HuH-7.5 (cell line): ENCODE measurements around the gene RHEBL1.

Source experiments
- DNase-seq: peaks from one replicate; pipeline ENCODE4 v3.0.0; 2011; ENCODE audit warnings: low spot score

The RHEBL1 gene, protein sequence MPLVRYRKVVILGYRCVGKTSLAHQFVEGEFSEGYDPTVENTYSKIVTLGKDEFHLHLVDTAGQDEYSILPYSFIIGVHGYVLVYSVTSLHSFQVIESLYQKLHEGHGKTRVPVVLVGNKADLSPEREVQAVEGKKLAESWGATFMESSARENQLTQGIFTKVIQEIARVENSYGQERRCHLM

DNA sequence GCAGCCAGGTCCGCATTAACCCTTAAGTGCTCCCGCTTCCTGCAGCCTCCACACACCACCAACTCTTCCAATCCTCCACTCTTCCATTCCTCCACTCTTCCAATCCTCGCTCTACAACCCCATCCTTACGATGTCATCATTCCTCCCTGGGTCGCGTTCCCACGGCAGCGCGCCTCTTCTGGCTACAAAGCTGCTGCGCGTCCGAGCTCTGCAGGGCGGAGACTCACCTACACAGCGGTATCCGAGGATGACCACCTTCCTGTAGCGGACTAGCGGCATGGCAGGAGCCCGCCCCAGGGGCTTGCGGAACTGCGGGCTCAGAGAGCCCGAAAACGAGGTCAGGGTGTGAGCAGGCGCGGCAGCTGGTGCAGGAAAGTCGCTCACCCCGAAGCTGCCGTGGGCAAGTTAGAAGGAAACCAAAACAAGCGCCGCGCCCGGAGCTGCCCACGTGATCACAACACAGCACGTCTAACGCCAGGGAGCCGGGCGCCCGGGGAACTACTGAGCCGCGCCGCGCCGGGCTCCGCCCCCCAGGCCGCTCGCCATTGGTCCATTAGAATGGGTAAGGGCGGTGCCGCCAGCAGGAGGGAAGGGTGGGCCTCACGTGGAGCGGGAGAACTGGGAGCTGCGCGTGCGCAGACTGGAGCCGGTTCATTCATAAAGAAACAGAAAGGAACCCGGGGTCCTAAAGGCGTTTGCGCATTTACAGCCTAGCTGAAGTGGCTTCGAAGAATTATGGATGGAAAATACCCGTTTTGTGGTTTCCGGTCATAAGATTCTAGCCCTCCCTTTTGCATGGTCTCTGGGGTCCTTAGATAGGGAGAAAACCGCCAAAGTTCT is at the start of gene RHEBL1:
Gene RHEBL1, minus strand, starts transcription at position 473 of the 840 bp plus-strand sequence. Its CDS starts 194 bp downstream, at position 279.
- DNase-seq, result peak; percentile 93

DNA sequence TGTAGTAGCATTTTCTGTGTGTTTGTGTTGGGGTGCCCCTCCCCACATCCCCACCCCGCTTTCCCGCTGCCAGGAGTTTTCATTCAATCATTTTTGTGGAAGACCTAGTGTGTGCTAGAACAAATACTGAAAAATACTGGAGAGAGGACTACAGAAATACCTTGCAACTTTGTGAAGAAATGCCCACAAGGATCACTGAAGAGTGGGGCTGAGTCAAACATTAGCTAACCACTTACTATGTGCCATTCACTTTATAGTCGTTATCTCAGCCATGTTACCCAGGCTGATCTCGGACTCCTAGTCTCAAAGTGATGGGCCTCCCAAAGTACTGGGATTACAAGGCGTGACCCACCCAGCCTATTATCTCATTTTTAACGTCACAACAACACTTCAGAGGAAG is 41.4 kb upstream of the RHEBL1 start:
- no peak for DNase-seq

DNA sequence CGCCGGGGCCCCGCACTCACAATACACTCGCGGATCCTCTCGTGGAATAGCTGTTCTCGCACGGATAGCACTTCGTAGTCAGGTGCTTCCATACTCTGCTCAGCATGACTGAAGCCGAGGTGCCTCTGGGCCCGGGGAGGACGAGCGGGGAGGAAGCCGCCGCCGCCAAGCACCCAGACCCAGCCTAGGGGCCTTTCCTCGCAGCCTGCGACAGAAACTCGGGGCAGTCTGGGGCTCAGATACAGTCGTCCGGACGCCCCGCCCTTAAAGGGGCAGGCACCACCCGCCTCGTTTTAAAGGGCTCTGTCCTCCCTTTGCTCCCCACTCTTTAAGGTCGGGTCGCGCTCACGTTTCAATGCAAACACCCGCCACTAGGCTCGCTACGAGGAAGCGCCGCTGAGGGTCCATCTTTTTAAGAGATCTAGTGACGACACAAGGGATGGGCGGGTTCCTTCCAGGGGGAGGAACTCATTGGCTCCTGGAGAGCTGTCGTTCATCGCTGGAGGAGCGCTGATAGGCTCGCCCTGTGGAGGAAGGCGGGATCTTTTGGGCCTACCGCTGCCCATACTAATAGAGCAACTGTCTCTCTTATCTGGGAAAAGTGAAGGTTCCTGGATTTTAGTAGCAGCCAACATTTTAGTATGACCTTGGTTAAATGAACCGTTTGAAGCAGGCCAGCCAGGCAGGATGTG is 40.8 kb upstream of the RHEBL1 start, which contains the start of gene LMBR1L:
Gene LMBR1L, minus strand, starts transcription at position 384 of the 692 bp plus-strand sequence. Its CDS starts 292 bp downstream, at position 92.
- DNase-seq, result peak; percentile 98

DNA sequence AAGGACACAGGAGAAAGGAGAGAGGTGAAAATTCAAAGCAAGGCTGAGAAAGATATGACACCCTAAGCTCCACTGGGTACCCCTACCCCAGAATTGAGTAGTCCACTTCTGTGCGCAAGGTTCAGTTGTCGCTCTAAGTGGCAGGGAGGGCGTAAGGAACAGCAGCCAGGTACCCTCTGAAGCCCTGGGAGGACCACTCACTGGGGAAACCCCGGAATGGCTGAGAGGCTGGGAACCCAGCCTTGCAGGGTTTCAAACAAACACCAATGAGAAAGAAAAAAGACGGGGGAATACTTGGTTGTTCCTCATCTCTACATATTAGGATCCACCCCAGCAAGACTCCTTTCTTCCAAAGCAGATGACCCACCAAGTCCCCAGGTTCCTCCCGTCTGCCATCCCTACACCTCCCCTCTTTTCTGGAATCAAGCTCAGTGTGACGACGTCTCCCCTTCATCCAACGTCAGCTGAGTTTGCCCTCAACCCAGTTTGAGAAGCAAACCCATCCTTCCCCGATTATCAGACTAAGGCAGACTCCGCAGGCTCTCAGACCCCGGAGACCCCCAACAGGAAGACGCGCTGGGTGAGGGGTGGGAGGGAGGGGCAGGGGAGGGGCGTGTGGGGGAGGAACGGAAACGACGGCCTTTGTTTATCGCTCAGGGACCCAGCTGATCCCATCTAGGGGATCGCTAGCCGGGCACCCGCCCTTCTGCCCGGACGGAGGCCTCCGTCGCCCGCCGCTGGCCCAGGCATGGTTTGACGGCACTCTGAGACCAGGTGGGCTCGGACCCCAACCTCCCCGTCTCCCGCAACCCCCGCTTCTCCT is 40.1 kb upstream of the RHEBL1 start:
- no peak for DNase-seq

DNA sequence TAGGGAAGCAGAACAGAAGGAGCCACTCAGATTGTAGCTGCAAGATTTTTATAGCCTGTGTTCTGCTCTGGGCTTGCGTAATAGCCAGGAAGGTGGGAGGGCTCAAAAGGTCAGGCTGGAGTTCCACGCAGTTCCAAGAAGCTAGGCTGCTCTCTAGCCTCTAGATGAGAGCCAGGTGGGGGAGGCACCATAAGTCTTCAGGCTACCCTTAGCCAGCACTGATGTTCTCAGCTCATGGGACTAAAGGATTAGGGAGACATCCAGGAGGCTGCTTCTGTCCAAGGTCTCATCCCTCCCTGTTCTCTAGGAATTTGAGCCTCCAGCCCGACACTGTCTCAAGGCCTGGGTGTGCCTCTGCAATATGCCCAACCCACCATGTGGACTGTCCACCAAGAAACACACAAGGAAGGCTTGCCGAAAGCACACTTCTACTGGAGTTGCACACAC is 39.2 kb upstream of the RHEBL1 start:
- DNase-seq, result peak; percentile 30

DNA sequence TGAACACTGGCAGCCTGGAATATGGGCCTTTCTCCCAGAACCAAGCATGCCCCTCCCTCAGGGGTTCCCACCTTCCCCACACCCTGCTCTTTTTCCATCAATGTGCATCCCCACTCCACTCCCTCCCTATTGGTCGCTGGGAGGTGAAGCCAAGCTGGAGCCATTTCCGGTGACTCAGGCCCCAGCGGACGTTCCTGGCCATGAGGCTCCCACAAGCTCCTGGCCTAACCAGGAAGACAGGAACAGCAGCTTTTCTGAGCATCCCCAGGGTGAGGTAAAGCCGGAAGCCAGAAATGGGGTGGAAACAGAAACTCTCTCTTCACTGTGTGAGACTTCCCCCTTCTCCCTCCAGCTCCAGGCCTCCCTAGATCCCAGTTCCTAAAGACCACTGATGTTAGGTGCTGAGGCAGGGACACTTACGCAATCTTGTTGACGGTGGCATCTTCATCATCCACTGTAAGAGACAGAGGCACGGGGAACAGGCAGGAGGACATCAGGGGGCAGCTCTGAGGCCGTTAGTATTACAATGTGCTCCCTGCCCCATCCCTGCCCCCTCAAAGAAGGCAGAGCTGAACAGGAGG is 35.8 kb upstream of the RHEBL1 start:
- no peak for DNase-seq

DNA sequence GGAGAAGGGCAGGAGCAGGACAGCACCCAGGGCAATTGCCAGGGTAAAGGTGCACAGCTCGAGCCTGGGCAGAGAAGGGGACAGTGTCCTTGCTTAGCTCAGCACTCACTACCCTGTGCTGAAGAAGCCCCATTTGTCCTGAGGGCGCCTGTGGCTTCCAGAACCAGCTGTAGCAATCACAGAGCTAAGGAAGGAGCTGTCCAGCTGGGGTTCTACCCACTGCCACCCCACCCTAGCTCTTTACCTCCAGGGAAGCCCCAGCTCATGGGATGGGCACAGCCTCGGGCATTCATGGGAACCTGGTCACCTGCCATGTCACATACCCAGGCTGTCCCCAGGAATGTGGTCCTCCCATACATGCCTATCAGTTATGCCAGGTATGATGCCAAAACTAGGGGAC is 35.0 kb upstream of the RHEBL1 start:
- no peak for DNase-seq

DNA sequence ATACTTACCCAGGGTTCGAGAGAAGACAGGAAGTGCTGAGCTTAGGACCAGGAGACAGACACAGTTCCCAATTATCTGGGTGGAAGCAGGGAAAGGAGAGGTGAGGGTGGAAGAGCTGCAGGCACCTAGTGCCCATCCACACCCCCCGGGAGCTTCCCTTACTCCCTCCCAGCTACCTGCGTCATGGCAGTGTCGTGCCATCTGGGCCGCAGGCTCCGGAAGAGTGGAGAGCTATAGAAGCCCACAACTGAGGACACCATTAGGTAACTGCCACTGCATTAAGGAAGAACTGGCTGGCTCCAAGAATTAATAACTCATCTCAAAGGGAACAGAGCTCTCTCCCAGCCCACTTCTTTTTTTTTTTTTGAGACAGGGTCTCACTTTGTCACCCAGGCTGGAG is 30.6 kb upstream of the RHEBL1 start:
- DNase-seq, result no peak

DNA sequence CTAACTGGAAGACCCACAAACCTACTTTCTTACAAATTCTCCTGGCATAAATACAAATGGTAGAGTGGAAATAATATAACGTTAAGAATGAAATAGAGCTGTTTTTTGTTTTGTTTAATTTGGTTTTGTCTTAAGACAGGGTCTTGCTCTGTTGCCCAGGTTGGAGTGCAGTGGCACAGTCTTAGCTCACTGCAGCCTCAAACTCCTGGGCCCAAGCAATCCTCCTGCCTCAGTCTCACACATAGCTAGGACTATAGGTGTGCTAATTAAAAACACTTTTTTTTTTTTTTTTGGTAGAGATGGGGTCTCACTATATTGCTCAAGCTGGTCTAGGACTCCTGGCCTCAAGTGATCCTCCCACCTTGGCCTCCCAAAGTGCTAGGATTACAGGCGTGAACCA is 28.9 kb upstream of the RHEBL1 start:
- no peak for DNase-seq

DNA sequence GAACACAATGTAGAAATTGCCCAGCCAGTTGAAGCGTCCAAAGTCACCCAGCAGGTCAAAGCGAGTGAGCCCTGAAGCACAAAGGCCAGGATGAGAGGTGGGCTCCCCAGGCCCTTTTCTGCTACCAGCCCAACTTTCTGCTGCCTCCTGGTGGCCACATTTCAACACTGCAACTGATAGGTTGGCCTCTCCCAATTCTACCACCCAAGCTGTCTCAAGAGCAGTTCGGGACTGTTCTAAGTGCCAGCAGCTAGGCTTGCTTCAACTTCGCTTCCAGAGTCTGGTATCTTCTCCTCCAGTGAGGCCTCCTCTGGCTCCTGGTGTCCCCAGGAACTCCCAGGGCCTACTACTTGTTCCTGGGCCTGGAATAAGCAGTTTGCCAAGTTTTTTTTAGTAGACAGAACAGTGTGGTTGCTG is 28.3 kb upstream of the RHEBL1 start:
- DNase-seq, result peak; percentile 79

DNA sequence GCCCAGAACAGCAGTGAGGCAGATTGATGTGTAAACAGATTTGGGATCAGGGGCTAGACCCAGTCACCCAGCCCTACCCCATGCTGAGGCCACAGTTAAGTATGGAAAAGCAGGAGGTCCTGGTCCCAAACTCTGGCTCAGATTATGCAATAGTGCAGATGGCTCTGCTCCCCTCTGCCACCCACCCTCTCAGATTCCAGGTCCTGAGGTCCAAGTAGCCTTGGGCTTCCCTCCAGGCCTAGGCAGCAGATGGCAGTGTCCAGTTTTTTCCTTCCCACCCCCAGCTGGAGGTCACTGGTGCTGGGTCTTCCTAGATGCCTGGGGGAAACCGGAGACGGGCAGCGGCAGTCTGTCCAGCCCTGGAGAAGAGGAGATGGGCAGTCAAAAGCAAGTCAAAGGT is 27.6 kb upstream of the RHEBL1 start:
- no peak for DNase-seq

DNA sequence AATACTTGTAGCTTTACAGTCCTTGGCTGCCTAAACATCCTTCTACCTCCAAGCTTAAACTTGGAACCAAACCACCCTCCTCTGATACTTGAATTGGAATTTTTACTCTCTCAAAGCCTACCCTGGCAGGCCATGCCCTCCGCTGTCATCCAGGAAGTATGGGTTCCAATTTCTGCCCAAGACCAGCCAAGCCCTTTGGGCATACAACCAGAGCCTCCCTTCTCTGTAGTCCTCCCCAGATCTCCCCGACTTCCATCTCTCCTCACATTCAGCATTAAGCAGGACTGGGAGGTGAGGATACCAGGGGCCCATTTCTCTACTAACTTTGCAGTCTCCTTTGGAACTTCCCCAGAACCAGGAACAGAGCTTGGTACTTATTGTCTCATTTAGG is 25.2 kb upstream of the RHEBL1 start:
- no peak for DNase-seq

DNA sequence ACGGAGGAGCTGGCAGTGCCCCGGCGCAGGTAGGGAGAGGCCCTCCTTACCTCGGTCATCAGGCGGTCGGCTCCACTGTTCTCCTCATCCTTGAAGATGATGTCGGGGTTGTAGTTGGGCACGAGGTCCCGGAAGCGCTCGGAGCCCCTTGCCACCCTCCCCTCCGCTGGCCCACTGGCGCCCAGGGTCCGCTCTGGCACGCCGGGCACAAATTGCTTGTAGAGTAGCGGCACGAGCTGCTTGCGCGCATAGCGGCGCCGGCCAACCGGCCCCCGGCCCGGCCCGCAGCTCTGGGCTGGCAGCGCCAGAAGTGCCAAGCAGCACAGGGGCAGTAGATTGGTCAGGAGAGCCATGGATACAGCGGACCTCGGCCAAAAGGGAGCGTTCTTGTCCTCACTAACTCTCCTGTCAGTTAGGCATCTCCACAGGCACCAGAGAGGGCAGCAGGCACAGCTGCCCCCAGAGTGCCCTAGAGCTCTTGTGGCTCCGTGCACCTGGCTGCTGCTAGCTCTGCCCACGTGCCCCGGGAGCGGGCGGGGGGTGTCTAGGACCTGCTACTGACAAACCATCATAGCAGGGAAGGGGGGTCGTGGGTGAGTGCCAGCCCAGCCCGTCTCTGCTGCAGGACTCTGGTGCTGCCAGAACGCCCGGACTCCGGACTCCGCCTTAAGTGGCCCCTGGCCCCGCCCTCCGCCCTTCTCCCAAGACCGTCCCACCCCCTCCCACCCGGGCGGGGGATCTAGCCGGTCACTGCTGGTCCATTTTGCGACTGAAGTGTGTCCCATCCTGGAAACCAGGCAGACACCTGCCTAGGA is 24.6 kb upstream of the RHEBL1 start, which contains the start of gene DHH:
Gene DHH, minus strand, starts transcription at position 642 of the 815 bp plus-strand sequence. Its CDS starts 289 bp downstream, at position 353.
- no peak for DNase-seq

DNA sequence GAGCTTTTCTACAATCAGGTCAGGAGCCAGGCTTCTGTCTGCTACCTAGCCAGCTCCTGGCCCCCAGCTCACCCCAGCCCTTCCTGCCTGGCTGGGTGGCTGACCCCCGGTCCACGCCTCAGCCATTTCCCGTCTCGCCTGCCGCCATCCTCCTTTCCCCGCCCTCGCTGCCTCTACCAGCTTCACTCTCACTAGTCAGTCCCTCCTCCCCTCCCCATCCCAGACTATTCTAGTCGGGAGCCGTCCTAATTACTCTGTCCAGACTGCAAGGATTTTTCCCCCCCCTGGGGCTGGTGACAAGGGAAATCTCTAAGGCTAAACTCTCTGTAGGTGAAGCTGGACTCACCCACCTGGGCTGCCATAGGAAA is 24.0 kb upstream of the RHEBL1 start:
- DNase-seq, result no peak

DNA sequence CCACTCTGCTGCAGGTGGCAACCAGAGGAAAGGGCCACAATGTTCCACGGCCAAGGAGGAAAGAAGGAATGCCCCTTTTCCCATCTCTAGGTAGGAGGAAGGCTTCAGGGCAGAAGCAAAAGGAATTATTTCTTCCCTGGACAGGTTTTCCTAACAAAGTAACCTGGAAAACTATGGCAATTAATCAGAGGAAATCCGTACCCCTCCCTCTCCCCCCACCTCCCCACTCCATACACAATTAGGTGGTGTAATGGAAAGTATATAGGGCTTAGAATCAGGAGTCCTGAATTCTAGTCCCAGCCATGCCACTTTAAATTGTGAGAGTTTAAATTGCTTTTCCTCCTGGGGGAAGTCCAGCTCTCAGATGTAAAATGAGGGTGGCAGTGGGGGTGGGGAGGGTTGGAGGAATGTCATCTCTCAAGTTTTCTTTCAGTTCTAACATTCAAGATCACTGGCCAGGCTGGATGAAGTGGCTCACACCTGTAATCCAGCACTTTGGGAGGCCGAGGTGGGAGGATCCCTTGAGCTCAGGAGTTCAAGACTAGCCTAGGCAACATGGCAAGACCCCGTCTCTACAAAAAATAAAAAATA is 23.1 kb upstream of the RHEBL1 start:
- no peak for DNase-seq

DNA sequence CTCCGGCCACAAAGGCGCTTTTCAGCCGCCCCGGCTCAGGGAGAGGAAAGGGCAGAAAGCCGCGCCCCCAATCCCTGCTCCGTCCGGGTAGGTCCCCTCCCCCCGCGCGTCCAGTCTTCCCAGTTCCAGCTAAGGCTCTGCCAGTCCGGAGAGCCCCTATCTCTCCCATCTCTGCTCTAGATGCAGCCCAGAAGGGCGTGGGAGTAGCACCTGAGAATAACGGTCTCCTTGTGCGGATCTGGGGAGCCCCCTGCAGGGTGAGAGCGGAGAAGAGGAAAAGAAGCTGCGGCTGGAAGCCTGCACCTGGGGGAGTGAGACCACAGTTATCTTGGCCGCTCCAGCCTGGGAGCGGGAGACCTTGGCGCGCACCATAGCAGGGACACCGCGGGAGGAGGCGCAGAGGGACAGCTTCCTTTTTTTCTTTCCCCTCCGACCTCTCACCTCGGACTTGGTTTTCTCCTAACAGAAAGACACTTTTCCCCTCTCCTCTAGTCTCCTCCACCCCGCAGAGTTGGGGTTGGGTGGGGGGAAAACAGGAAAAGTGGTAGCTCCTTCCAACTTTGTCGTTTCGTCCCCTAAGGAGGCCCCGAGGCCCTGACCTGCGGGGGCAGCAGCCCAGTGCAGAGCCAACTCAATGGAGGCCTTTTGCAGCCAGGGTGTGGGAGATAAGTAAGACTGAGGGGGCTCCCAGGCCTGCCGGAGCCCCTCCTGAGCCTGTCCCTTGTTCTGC is 22.5 kb upstream of the RHEBL1 start:
- peak; percentile 96 for DNase-seq

DNA sequence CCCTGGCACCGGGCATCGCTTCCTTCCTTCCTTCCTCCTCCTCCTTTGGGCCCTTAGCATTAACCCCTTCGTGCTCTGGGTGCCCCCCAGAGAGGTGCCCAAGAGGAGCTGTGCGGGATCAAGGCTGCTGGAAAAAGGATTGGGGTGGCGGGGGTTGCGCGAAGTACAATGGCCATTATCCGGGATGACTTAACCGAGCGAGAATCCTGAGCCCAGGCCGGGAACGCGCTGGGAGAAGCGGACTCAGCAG is 22.0 kb upstream of the RHEBL1 start:
- DNase-seq, result no peak

DNA sequence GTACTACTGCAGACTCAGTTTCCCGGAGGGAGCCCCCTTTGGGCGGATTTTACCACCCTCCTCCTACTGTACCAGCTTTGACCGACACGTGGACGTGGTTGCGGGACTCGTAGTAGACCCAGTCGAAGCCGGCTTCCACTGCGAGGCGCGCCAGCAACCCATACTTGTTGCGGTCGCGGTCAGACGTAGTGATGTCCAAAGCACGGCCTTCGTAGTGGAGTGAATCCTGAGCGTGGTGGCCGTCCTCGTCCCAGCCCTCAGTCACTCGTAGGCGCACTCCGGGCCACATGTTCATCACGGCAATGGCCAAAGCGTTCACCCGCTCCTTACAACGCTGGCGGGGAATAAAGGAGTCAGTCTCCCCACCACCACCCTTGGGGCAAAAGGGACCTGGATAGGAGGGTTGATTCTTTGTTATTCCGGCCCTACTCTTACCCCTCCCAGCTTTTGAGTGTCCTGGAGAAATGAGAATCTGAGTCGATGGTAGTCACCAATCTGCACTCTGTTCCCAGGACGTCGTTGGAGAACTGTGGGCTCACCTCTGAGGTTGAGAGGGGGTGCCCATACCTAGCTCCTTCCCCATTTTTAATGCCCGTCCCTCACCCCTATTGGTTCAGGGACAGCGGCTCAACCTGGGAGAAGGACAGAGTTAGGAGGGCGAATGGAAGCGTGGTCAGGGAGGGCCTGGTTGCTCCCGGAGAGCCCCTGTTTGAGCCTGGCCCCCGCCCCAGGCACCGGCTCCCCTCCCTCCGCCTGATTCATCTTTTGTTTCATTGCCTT is 21.5 kb upstream of the RHEBL1 start:
- no peak for DNase-seq
